GM19372 (cell line): ENCODE results near the gene SAMM50.
"Not testable (repeated sequence)": the region's sequence is repeated elsewhere in the genome, so short reads cannot be mapped to it uniquely, and the experiment has no call there.

Experiments
- ATAC-seq: cut with Tn5 transposase; IDR thresholded peaks from one replicate; pipeline ENCODE4 v1.9.1; 2021; ENCODE audit warnings: mild to moderate bottlenecking, low read depth, moderate library complexity; ENCODE audit not compliant: unreplicated experiment

SAMM50 gene

GRCh38 chr22:43999378-43999777 lies 44.1 kb downstream of the SAMM50 start:
- no peak for ATAC-seq

GRCh38 chr22:44000123-44000522 lies 44.9 kb downstream of the SAMM50 start:
- no peak for ATAC-seq

GRCh38 chr22:44001521-44001920 lies 46.3 kb downstream of the SAMM50 start:
- no peak for ATAC-seq

GRCh38 chr22:44002324-44002723 lies 47.1 kb downstream of the SAMM50 start:
- ATAC-seq, result no peak

- no peak for ATAC-seq
Measured at GRCh38 chr22:44002997-44003396, 47.8 kb downstream of the SAMM50 start.

GRCh38 chr22:44003405-44004103 lies 48.3 kb downstream of the SAMM50 start:
- no peak for ATAC-seq

- no peak for ATAC-seq
Measured at GRCh38 chr22:44004104-44004460, 48.8 kb downstream of the SAMM50 start.

- ATAC-seq, result no peak
Measured at GRCh38 chr22:44005524-44005923, 50.3 kb downstream of the SAMM50 start.

- ATAC-seq, result no peak
Measured at GRCh38 chr22:44012162-44012561, 56.9 kb downstream of the SAMM50 start.

GRCh38 chr22:44012591-44012990 lies 57.3 kb downstream of the SAMM50 start:
- no peak for ATAC-seq

GRCh38 chr22:44014241-44014640 lies 59.0 kb downstream of the SAMM50 start:
- no peak for ATAC-seq

GRCh38 chr22:44016586-44016985 lies 61.3 kb downstream of the SAMM50 start:
- not testable (repeated sequence) for ATAC-seq

GRCh38 chr22:44018594-44018993 lies 63.4 kb downstream of the SAMM50 start:
- no peak for ATAC-seq

GRCh38 chr22:44019416-44019815 lies 64.2 kb downstream of the SAMM50 start:
- no peak for ATAC-seq

GRCh38 chr22:44019846-44020245 lies 64.6 kb downstream of the SAMM50 start:
- no peak for ATAC-seq

- no peak for ATAC-seq
Measured at GRCh38 chr22:44020981-44021380, 65.7 kb downstream of the SAMM50 start.

GRCh38 chr22:44023404-44024287 lies 68.4 kb downstream of the SAMM50 start:
- ATAC-seq, result no peak

GRCh38 chr22:44024288-44024921 lies 69.2 kb downstream of the SAMM50 start, which contains the start of gene PARVB:
TSS of gene PARVB (plus strand) at chr22:44024302. CDS start at chr22:44024340, 38 bp downstream.
- no peak for ATAC-seq

GRCh38 chr22:44025171-44026065 lies 70.2 kb downstream of the SAMM50 start:
- peak; percentile 44 for ATAC-seq

- no peak for ATAC-seq
Measured at GRCh38 chr22:44026066-44026629, 70.9 kb downstream of the SAMM50 start.
